Tibial artery (tissue), 4 donors: ENCODE data around the gene LRIG2.
A peak's percentile ranks its signal among the peaks of the same experiment; 100 is the strongest.
"Not testable (repeated sequence)": the region's sequence is repeated elsewhere in the genome, so short reads cannot be mapped to it uniquely, and the experiment has no call there.

Experiments
- DNase-seq, 2 donors: peaks; one replicate each; pipeline ENCODE4 v3.0.0-alpha.2; 2019
- H3K27ac ChIP-seq, 2 donors: fragments of 200-600 bp; sonication (generic) in 1 of 2; 1 replicate in 1 of 2; 2 replicates in 1 of 2; pipeline ENCODE4 v1.5.1; 2018 to 2019; ENCODE audit warnings: mild to moderate bottlenecking in 1 of 2
- H3K27me3 ChIP-seq, 2 donors: fragments of 200-600 bp; sonication (generic) in 1 of 2; one replicate each; pipeline versions ENCODE4 v1.5.1 to v1.6.0; 2016 to 2019
- H3K36me3 ChIP-seq, 3 donors: fragments of 200-600 bp; sonication (generic) in 2 of 3; one replicate each; pipeline ENCODE4 v1.5.1; 2016 to 2019; ENCODE audit warnings: mild to moderate bottlenecking in 2 of 3
- H3K4me1 ChIP-seq, 4 donors: fragments of 200-600 bp; sonication (generic) in 2 of 4; 1 replicate in 3 of 4; 2 replicates in 1 of 4; pipeline ENCODE4 v1.5.1; 2016 to 2019
- H3K4me3 ChIP-seq, 2 donors: fragments of 200-600 bp; sonication (generic) in 1 of 2; 1 replicate in 1 of 2; 2 replicates in 1 of 2; pipeline ENCODE4 v1.5.1; 2018 to 2019; ENCODE audit warnings: mild to moderate bottlenecking in 2 of 2
- H3K9me3 ChIP-seq, 3 donors: fragments of 200-600 bp; sonication (generic) in 1 of 3; one replicate each; pipeline ENCODE4 v1.5.1; 2016 to 2019
- intact Hi-C: fragments of 100-400 bp; cut with DNase I; formaldehyde crosslinking; loops from one replicate; pipeline ENCODE4 v1.15.0; 2023; ENCODE audit warnings: low total_unique reads
- TF ChIP-seq, protein P1 (sequence below), 2 experiments: fragments of 200-600 bp in 1 of 2; fragments of 450-650 bp in 1 of 2; IDR thresholded peaks; one replicate each; pipeline ENCODE4 v1.5.1; 2017 to 2019; ENCODE audit warnings: antibody characterized with exemption in 2 of 2, mild to moderate bottlenecking in 1 of 2, moderate library complexity in 1 of 2

Gene LRIG2

DNA sequence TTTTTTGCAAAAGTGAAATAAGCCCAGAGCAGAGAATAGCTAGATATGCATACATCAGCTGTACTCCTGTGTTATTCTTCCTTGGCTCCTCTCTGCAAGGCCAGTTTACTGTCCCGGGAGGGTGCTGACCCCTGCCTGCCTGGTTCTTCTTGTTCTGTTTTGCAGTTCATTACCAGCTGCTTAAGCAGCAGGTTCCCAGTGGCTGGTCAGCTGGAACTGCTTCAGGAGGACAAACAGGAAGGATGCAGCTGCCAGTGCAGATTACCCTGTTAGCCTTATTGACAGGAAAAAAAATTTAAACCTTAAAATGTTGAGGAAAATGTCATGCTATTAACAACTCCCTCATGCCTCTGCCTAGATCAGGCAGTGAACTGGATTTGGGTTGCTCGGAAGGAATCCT, 16.0 kb upstream of the LRIG2 start:
- TF ChIP-seq, protein P1, sequence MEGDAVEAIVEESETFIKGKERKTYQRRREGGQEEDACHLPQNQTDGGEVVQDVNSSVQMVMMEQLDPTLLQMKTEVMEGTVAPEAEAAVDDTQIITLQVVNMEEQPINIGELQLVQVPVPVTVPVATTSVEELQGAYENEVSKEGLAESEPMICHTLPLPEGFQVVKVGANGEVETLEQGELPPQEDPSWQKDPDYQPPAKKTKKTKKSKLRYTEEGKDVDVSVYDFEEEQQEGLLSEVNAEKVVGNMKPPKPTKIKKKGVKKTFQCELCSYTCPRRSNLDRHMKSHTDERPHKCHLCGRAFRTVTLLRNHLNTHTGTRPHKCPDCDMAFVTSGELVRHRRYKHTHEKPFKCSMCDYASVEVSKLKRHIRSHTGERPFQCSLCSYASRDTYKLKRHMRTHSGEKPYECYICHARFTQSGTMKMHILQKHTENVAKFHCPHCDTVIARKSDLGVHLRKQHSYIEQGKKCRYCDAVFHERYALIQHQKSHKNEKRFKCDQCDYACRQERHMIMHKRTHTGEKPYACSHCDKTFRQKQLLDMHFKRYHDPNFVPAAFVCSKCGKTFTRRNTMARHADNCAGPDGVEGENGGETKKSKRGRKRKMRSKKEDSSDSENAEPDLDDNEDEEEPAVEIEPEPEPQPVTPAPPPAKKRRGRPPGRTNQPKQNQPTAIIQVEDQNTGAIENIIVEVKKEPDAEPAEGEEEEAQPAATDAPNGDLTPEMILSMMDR (IDR thresholded peaks at IDR 0.05): no peak
- Histone ChIP-seq H3K27me3 (no peaks in the 10 kb centered on the region), H3K4me1 (no peaks in the 10 kb centered on the region), H3K36me3 (no peaks in the 10 kb centered on the region), H3K27ac (no peak overlapping the region), H3K4me3 (no peak overlapping the region), H3K9me3 (no peaks in the 10 kb centered on the region)
- intact Hi-C loops: no loop called here
- DNase-seq: no peak

DNA sequence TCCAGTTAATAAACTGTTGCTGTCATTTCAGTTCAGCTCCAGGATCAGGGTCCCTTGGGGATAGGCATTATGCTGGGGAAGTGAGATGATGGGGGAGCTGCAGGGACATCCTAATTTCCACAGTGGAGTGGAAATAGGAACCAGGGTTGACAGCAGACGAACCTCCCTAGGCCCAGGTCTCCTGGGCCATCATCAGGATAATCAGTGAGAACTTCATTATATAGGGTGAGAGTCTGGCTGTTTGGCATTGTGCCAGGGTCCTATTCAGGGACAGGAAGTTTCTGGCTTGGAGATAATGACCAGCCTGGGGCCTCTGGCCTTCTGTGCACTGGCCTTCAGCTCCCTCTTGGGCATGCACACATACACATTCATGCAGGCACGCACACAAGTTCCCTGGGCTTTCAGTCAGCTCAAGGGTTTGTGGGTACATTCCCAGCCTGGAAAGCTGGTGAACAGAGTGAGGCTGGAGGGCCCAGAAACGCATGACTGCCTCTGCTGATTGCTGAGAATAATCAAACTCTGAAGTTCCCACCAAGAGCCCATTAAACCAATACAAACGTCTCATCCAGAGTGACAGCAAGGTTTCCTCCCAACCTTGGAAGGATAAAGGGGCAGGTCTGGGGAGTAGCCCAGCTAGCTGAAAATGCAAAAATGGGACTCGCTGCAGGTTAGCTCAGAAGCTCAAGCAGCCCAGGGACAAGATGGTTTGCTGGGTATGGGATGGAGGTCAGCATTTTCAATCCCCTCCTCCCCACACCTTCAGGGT, 13.9 kb upstream of the LRIG2 start:
- no peak for DNase-seq
- intact Hi-C loops: no loop called here
- no peak overlapping the region for H3K27ac ChIP-seq
- H3K4me1 ChIP-seq: no peaks in the 10 kb centered on the region
- no peaks in the 10 kb centered on the region for H3K9me3 ChIP-seq
- H3K4me3 ChIP-seq: no peak overlapping the region
- no peaks in the 10 kb centered on the region for H3K27me3 ChIP-seq
- TF ChIP-seq, protein P1 (IDR thresholded peaks at IDR 0.05): no peak
- H3K36me3 ChIP-seq: no peaks in the 10 kb centered on the region

DNA sequence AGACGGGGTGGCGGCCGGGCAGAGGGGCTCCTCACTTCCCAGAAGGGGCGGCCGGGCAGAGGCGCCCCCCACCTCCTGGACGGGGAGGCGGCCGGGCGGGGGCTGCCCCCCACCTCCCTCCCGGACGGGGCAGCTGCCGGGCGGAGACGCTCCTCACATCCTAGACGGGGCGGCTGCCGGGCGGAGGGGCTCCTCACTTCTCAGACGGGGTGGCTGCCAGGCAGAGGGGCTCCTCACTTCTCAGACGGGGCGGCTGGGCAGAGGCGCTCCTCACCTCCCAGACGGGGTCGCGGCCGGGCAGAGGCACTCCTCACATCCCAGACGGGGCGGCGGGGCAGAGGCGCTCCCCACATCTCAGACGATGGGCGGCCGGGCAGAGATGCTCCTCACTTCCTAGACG, 9.5 kb upstream of the LRIG2 start:
- H3K4me3 ChIP-seq, H3K27ac ChIP-seq, DNase-seq, H3K4me1 ChIP-seq, intact Hi-C loops, H3K9me3 ChIP-seq, H3K36me3 ChIP-seq, H3K27me3 ChIP-seq: not testable (repeated sequence)

DNA sequence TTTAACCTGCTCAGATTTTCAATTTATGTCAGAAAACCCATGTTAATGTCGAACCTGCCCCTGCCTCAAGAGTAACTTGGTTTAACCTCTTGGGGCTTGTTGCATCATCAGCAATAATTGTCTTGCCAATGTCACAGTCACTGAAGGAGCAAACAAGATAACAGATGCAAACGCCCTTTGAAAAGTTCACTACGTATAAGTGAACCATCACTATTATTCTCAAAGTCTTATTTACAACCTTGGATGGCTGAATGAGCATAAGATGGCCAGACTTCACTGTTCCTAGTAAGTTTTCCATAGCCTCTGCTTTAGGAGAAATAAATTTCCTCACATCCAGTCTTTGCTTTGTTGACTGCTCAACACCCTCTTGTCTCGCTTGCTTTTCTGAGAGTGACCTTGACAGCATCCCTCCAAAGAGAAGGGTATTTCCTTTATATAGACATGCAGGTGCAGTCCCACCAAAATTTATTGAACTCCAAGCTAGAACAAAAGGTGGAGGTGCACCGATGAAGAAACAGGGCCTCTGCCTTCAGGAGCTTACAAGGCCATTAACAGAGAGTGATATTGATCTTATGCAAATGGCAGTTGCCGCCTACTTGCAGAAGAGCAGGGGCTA, 749 bp upstream of the LRIG2 start:
- intact Hi-C loops: loop anchor here (2.0 kb wide), 1 partner anchor 351 kb away; no protein-coding TSS in a partner anchor
- peak overlapping the region; percentile 81 to 98 for H3K27ac ChIP-seq
- peaks cover 0 to 42% (median 18%) of the 10 kb centered on the region in 4 donors for H3K4me1 ChIP-seq
- H3K9me3 ChIP-seq: no peaks in the 10 kb centered on the region
- TF ChIP-seq, protein P1 (IDR thresholded peaks at IDR 0.05): no peak
- peak overlapping the region; percentile 65 to 99 for H3K4me3 ChIP-seq
- no peaks in the 10 kb centered on the region for H3K27me3 ChIP-seq
- DNase-seq: no peak
- peaks cover 0 to 6% (median 3%) of the 10 kb centered on the region in 3 donors for H3K36me3 ChIP-seq

DNA sequence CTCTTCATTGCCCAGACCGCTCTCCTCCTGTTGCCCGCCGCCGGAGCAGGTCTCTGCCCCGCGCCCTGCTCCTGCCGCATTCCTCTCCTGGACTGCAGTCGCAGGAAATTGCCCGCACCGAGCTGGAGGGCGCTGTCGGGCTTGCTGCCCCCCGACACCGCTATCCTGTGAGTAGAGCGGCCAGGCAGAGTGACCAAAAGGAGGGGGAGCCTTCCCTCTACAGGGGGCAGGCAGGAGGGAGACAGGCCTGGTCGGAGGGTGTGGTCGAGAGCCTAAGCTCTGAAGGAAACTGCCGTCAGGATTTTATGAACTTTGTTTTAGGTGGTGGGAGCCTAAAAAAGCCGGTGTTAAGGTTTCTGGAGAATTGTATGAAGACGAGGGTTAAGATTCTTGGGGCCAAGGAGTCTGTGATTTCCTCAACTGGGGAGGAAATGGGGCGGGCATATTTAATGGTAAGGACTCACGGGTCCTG, 517 bp downstream of the LRIG2 start:
- Histone ChIP-seq H3K27me3 (no peaks in the 10 kb centered on the region), H3K9me3 (no peaks in the 10 kb centered on the region), H3K4me1 (peaks cover 0 to 43% (median 18%) of the 10 kb centered on the region in 4 donors), H3K4me3 (peak overlapping the region; percentile 65 to 99), H3K36me3 (peaks cover 0 to 17% (median 6%) of the 10 kb centered on the region in 3 donors), H3K27ac (peak overlapping the region; percentile 81 to 98)
- intact Hi-C loops: loop anchor here (2.0 kb wide), 1 partner anchor 353 kb away; no protein-coding TSS in a partner anchor
- DNase-seq: peak; percentile 59 to 79
- TF ChIP-seq, protein P1 (IDR thresholded peaks at IDR 0.05): no peak

DNA sequence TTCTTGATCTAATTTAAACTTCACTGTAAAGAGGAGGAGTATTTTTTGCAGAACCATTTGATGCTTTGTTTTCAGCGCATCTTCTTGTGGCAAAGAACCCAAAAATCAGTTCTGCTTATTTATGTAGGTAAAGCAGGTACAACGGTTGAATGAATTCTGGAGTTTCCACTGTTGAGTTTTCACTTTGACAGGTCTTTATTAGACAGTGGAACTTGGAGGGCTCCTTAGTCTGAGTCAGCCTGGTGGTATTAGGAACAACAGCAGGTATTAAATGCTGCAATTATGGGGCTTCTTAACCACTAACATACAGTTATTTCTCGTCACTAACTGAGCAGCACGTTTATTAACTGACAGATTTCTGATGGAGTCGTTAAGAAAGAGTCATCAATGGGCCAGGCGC, 1.2 kb downstream of the LRIG2 start:
- Histone ChIP-seq H3K27ac (peak overlapping the region in 1 of 2 donors; percentile 98), H3K4me1 (peaks cover 0 to 43% (median 18%) of the 10 kb centered on the region in 4 donors), H3K4me3 (peak overlapping the region; percentile 65 to 99), H3K36me3 (peaks cover 0 to 22% (median 6%) of the 10 kb centered on the region in 3 donors), H3K9me3 (no peaks in the 10 kb centered on the region), H3K27me3 (no peaks in the 10 kb centered on the region)
- TF ChIP-seq, protein P1 (IDR thresholded peaks at IDR 0.05): no peak
- intact Hi-C loops: no loop called here
- DNase-seq: no peak

DNA sequence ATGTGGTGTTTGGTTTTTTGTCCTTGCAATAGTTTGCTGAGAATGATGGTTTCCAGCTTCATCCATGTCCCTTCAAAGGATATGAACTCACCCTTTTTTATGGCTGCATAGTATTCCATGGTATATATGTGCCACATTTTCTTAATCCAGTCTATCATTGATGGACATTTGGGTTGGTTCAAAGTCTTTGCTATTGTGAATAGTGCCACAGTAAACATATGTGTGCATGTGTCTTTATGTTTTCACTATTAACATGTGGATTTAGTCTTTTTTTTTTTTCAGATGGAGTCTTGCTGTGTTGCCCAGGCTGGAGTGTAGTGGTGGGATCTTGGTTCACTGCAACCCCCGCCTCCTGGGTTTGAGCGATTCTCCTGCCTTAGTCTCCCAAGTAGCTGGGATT, 5.0 kb downstream of the LRIG2 start:
- H3K9me3 ChIP-seq, H3K4me3 ChIP-seq, H3K27me3 ChIP-seq, intact Hi-C loops, H3K27ac ChIP-seq, DNase-seq: not testable (repeated sequence)
- Histone ChIP-seq H3K4me1 (peaks cover 0 to 37% (median 15%) of the 10 kb centered on the region in 4 donors), H3K36me3 (peaks cover 0 to 25% (median 6%) of the 10 kb centered on the region in 3 donors)
